ENCODE results near the gene CHSY1. TPM values are rescaled to one million over a fixed set of nuclear protein-coding genes. Genes with fewer than 3 reads are reported as not detected.

CHSY1 gene
- total RNA-seq, 1 donor from 2014 or later = 43.0 TPM

GRCh38 chr15:101133751-101134261 lies 118.0 kb downstream of the CHSY1 start:
- H3K27me3 Mint-ChIP-seq = no peaks in the 10 kb centered on the region
- no peak for TF ChIP-seq CTCF (conservative IDR thresholded peaks at IDR 0.05)
- no peak overlapping the region for H3K4me3 Mint-ChIP-seq
- peaks cover 6% of the 10 kb centered on the region for H3K4me1 Mint-ChIP-seq (ENCODE audit: unreplicated experiment)
- no peaks in the 10 kb centered on the region for H3K36me3 Mint-ChIP-seq
- H3K9me3 Mint-ChIP-seq = peaks cover 4% of the 10 kb centered on the region
- H3K27ac Mint-ChIP-seq = no peak overlapping the region
- no peak for DNase-seq (ENCODE audit: extremely low spot score, unreplicated experiment)

GRCh38 chr15:101133181-101133460 lies 118.7 kb downstream of the CHSY1 start:
- no peak for DNase-seq (ENCODE audit: extremely low spot score, unreplicated experiment)
- peaks cover 8% of the 10 kb centered on the region for H3K9me3 Mint-ChIP-seq
- no peak for TF ChIP-seq CTCF (conservative IDR thresholded peaks at IDR 0.05)
- peaks cover 3% of the 10 kb centered on the region for H3K27me3 Mint-ChIP-seq
- H3K36me3 Mint-ChIP-seq = peaks cover 4% of the 10 kb centered on the region
- no peak overlapping the region for H3K4me3 Mint-ChIP-seq
- H3K27ac Mint-ChIP-seq = no peak overlapping the region
- H3K4me1 Mint-ChIP-seq (ENCODE audit: unreplicated experiment) = peaks cover 5% of the 10 kb centered on the region

- DNase-seq (ENCODE audit: extremely low spot score, unreplicated experiment) = no peak
- TF ChIP-seq CTCF (conservative IDR thresholded peaks at IDR 0.05) = no peak
- Mint-ChIP-seq H3K9me3 (peaks cover 14% of the 10 kb centered on the region), H3K4me1 (ENCODE audit: unreplicated experiment) (peaks cover 10% of the 10 kb centered on the region), H3K4me3 (no peak overlapping the region), H3K27ac (no peak overlapping the region), H3K27me3 (peaks cover 4% of the 10 kb centered on the region), H3K36me3 (peaks cover 4% of the 10 kb centered on the region)
Measured at GRCh38 chr15:101132390-101133180, 119.3 kb downstream of the CHSY1 start.

- no peak for TF ChIP-seq CTCF (conservative IDR thresholded peaks at IDR 0.05)
- H3K4me1 Mint-ChIP-seq (ENCODE audit: unreplicated experiment) = peaks cover 19% of the 10 kb centered on the region
- no peak for DNase-seq (ENCODE audit: extremely low spot score, unreplicated experiment)
- H3K4me3 Mint-ChIP-seq = no peak overlapping the region
- no peak overlapping the region for H3K27ac Mint-ChIP-seq
- H3K27me3 Mint-ChIP-seq = peaks cover 4% of the 10 kb centered on the region
- H3K9me3 Mint-ChIP-seq = peaks cover 15% of the 10 kb centered on the region
- peaks cover 4% of the 10 kb centered on the region for H3K36me3 Mint-ChIP-seq
Measured at GRCh38 chr15:101131489-101132389, 120.1 kb downstream of the CHSY1 start.

- Mint-ChIP-seq H3K27me3 (peaks cover 4% of the 10 kb centered on the region), H3K27ac (no peak overlapping the region), H3K4me3 (no peak overlapping the region), H3K9me3 (peaks cover 15% of the 10 kb centered on the region), H3K4me1 (ENCODE audit: unreplicated experiment) (peaks cover 32% of the 10 kb centered on the region), H3K36me3 (peaks cover 4% of the 10 kb centered on the region)
- no peak for TF ChIP-seq CTCF (conservative IDR thresholded peaks at IDR 0.05)
- DNase-seq (ENCODE audit: extremely low spot score, unreplicated experiment) = no peak
Measured at GRCh38 chr15:101129851-101130380, 121.9 kb downstream of the CHSY1 start.
